Fibroblast of pulmonary artery (primary cell): ENCODE measurements around the gene TPRKB.
A peak's percentile ranks its signal among the peaks of the same experiment; 100 is the strongest.
"Not testable (repeated sequence)": the region's sequence is repeated elsewhere in the genome, so short reads cannot be mapped to it uniquely, and the experiment has no call there.

Experiments
- DNase-seq: peaks from one replicate; pipeline ENCODE4 v3.0.0-alpha.2; 2010; ENCODE audit warnings: low read depth
- H3K4me3 ChIP-seq: replicated peaks from 2 replicates; pipeline ENCODE4 v1.5.1; 2011; ENCODE audit warnings: low read depth, mild to moderate bottlenecking, control low read depth, low read length, moderate library complexity
- CTCF ChIP-seq: IDR thresholded peaks from 2 replicates; pipeline ENCODE4 v1.5.1; 2011; ENCODE audit warnings: mild to moderate bottlenecking, control low read depth, low read length, inconsistent platforms; ENCODE audit errors: missing control alignments

TPRKB gene

GRCh38 chr2:73759285-73759764 is 22.2 kb upstream of the TPRKB start:
- no peak overlapping the region for H3K4me3 ChIP-seq
- DNase-seq, result peak; percentile 82

GRCh38 chr2:73754332-73754731 is 17.2 kb upstream of the TPRKB start:
- not testable (repeated sequence) for DNase-seq, H3K4me3 ChIP-seq

More at GRCh38 chr2:73759285-73759764, 22.2 kb upstream of the TPRKB start:
- no peak for TF ChIP-seq CTCF

- DNase-seq, result no peak
- TF ChIP-seq CTCF, result no peak
- H3K4me3 ChIP-seq, result no peak overlapping the region
These were observed 12.2 kb upstream of the TPRKB start for GRCh38 chr2:73749314-73749713.

- H3K4me3 ChIP-seq, result no peak overlapping the region
- no peak for TF ChIP-seq CTCF
- DNase-seq, result no peak
These were observed 9.7 kb upstream of the TPRKB start for GRCh38 chr2:73746877-73747208.

GRCh38 chr2:73746015-73746876 is 9.1 kb upstream of the TPRKB start:
- DNase-seq, result no peak
- no peak for TF ChIP-seq CTCF
- no peak overlapping the region for H3K4me3 ChIP-seq

GRCh38 chr2:73740767-73741166 is 3.6 kb upstream of the TPRKB start:
- DNase-seq, result no peak
- H3K4me3 ChIP-seq, result no peak overlapping the region
- no peak for TF ChIP-seq CTCF

- no peak for TF ChIP-seq CTCF
- H3K4me3 ChIP-seq, result no peak overlapping the region
- DNase-seq, result no peak
These were observed 2.0 kb upstream of the TPRKB start for GRCh38 chr2:73739101-73739500.
